ENCODE results near the gene DENND10. TPM values are rescaled to one million over a fixed set of nuclear protein-coding genes. Genes with fewer than 3 reads are reported as not detected.

Gene DENND10
- total RNA-seq, 1 donor from 2014 or later, result 48.1 TPM

- TF ChIP-seq, protein P1, sequence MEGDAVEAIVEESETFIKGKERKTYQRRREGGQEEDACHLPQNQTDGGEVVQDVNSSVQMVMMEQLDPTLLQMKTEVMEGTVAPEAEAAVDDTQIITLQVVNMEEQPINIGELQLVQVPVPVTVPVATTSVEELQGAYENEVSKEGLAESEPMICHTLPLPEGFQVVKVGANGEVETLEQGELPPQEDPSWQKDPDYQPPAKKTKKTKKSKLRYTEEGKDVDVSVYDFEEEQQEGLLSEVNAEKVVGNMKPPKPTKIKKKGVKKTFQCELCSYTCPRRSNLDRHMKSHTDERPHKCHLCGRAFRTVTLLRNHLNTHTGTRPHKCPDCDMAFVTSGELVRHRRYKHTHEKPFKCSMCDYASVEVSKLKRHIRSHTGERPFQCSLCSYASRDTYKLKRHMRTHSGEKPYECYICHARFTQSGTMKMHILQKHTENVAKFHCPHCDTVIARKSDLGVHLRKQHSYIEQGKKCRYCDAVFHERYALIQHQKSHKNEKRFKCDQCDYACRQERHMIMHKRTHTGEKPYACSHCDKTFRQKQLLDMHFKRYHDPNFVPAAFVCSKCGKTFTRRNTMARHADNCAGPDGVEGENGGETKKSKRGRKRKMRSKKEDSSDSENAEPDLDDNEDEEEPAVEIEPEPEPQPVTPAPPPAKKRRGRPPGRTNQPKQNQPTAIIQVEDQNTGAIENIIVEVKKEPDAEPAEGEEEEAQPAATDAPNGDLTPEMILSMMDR (conservative IDR thresholded peaks at IDR 0.05), result no peak
- Mint-ChIP-seq H3K36me3 (ENCODE audit: low read depth) (peaks cover 3% of the 10 kb centered on the region), H3K4me1 (no peaks in the 10 kb centered on the region), H3K9me3 (no peaks in the 10 kb centered on the region), H3K27ac (ENCODE audit: unreplicated experiment) (no peak overlapping the region), H3K4me3 (no peak overlapping the region), H3K27me3 (ENCODE audit: low read depth) (no peaks in the 10 kb centered on the region)
- no peak for DNase-seq (ENCODE audit: low read depth, low spot score)
Observed at GRCh38 chr10:119138346-119139306, 34.7 kb downstream of the DENND10 start.

DNA sequence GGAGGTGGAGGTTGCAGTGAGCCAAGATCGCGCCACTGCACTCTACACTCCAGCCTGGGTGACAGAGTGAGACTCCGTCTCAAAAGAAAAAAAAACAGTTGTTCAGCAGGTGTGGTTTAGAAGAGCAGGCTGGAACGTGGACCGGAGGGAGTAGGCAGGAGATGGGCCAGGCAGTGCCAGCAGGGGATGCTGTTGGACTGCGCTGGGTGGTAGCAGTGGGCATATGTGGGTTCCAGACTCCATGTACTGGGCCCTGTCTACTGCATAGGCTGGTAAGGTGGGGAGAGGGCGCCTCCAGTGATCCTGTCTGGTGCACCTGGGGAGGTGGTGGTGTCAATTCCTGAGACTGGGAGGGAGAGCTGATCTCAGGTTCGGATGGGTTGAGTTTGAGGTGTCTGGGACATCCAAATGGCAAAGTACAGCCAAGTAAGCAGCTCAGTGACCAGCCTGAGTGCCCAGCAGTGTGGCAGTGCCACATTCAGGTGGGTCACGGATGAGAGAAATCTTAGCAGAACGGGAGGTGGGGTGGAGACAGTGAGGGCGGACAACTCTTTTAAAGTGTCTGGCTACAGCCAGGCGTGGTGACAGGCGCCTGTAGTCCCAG is 35.7 kb downstream of the DENND10 start:
- H3K9me3 Mint-ChIP-seq, result no peaks in the 10 kb centered on the region
- H3K36me3 Mint-ChIP-seq (ENCODE audit: low read depth), result no peaks in the 10 kb centered on the region
- no peaks in the 10 kb centered on the region for H3K27me3 Mint-ChIP-seq (ENCODE audit: low read depth)
- H3K4me3 Mint-ChIP-seq, result no peak overlapping the region
- H3K4me1 Mint-ChIP-seq, result no peaks in the 10 kb centered on the region
- peak overlapping the region; percentile 22 for H3K27ac Mint-ChIP-seq (ENCODE audit: unreplicated experiment)
- TF ChIP-seq, protein P1 (conservative IDR thresholded peaks at IDR 0.05), result peak; percentile 50
- DNase-seq (ENCODE audit: low read depth, low spot score), result peak; percentile 21

- no peaks in the 10 kb centered on the region for H3K9me3 Mint-ChIP-seq
- H3K4me3 Mint-ChIP-seq, result no peak overlapping the region
- DNase-seq (ENCODE audit: low read depth, low spot score), result no peak
- H3K4me1 Mint-ChIP-seq, result no peaks in the 10 kb centered on the region
- TF ChIP-seq, protein P1 (conservative IDR thresholded peaks at IDR 0.05), result no peak
- no peaks in the 10 kb centered on the region for H3K36me3 Mint-ChIP-seq (ENCODE audit: low read depth)
- H3K27me3 Mint-ChIP-seq (ENCODE audit: low read depth), result no peaks in the 10 kb centered on the region
- no peak overlapping the region for H3K27ac Mint-ChIP-seq (ENCODE audit: unreplicated experiment)
Observed at GRCh38 chr10:119140603-119141245, 36.8 kb downstream of the DENND10 start.

GRCh38 chr10:119143657-119144056 is 39.7 kb downstream of the DENND10 start:
- no peaks in the 10 kb centered on the region for H3K36me3 Mint-ChIP-seq (ENCODE audit: low read depth)
- DNase-seq (ENCODE audit: low read depth, low spot score), result no peak
- no peaks in the 10 kb centered on the region for H3K9me3 Mint-ChIP-seq
- TF ChIP-seq, protein P1 (conservative IDR thresholded peaks at IDR 0.05), result no peak
- no peak overlapping the region for H3K4me3 Mint-ChIP-seq
- H3K4me1 Mint-ChIP-seq, result no peaks in the 10 kb centered on the region
- no peaks in the 10 kb centered on the region for H3K27me3 Mint-ChIP-seq (ENCODE audit: low read depth)
- no peak overlapping the region for H3K27ac Mint-ChIP-seq (ENCODE audit: unreplicated experiment)

DNA sequence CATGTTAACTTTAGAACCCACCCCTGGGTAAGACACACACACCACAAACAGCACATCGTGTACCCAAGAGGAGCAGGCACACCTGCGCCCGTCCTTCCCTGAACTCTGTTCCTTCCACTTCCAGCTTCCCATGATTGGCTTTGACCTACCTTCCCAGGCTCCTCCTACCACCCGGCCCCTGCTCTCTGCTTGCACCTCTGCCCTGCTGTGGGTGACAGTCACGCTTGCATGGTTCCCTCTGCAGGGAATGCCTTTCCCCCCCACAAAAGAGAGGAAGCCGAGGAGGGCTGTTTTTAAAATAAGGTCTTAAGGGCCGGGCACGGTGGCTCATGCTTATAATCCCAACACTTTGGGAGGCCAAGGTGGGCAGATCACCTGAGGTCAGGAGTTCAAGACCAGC is 45.2 kb downstream of the DENND10 start:
- DNase-seq (ENCODE audit: low read depth, low spot score), result no peak
- H3K4me3 Mint-ChIP-seq, result no peak overlapping the region
- no peaks in the 10 kb centered on the region for H3K9me3 Mint-ChIP-seq
- H3K27me3 Mint-ChIP-seq (ENCODE audit: low read depth), result no peaks in the 10 kb centered on the region
- TF ChIP-seq, protein P1 (conservative IDR thresholded peaks at IDR 0.05), result no peak
- peaks cover 3% of the 10 kb centered on the region for H3K36me3 Mint-ChIP-seq (ENCODE audit: low read depth)
- no peaks in the 10 kb centered on the region for H3K4me1 Mint-ChIP-seq
- peak overlapping the region; percentile 37 for H3K27ac Mint-ChIP-seq (ENCODE audit: unreplicated experiment)

Data from neural crest cell (in vitro differentiated cells).